Right atrium auricular region (tissue), 2 donors: Measurements from ENCODE around the gene FAM222B. TPM values are rescaled to one million over a fixed set of nuclear protein-coding genes. Genes with fewer than 3 reads are reported as not detected.

Source experiments
- DNase-seq: peaks from one replicate; pipeline ENCODE4 v3.0.0-alpha.2; 2019; ENCODE audit warnings: low spot score
- H3K27ac ChIP-seq, 2 donors: fragments of 200-600 bp; sonication (generic); 1 replicate in 1 of 2; 2 replicates in 1 of 2; pipeline ENCODE4 v1.5.1; 2016 to 2019
- H3K27me3 ChIP-seq, 2 donors: fragments of 200-600 bp; sonication (generic); one replicate each; pipeline versions ENCODE4 v1.5.1 to v1.6.0; 2017 to 2019
- H3K36me3 ChIP-seq: fragments of 200-600 bp; sonication (generic); one replicate; pipeline ENCODE4 v1.5.1; 2016
- H3K4me1 ChIP-seq, 2 donors: fragments of 200-600 bp; sonication (generic); one replicate each; pipeline versions ENCODE4 v1.5.1 to v1.6.0; 2017 to 2019
- H3K4me3 ChIP-seq, 2 donors: fragments of 200-600 bp; sonication (generic); 1 replicate in 1 of 2; 2 replicates in 1 of 2; pipeline ENCODE4 v1.5.1; 2017 to 2019; ENCODE audit warnings: mild to moderate bottlenecking in 1 of 2, moderate library complexity in 1 of 2
- H3K9me3 ChIP-seq, 2 donors: fragments of 200-600 bp; sonication (generic); one replicate each; pipeline ENCODE4 v1.5.1; 2019
- total RNA-seq, 2 donors: library from RNA; depleted of rRNA; stranded (reverse); fragments of >200 nt; gene quantifications; one replicate each; pipeline ENCODE4 v1.1.0, GENCODE V29; 2016
- TF ChIP-seq, protein P1 (sequence below), 2 donors: fragments of 200-600 bp; sonication (generic); IDR thresholded peaks; one replicate each; pipeline ENCODE4 v1.5.1; 2019; ENCODE audit warnings: antibody characterized with exemption in 2 of 2

Gene FAM222B, protein sequence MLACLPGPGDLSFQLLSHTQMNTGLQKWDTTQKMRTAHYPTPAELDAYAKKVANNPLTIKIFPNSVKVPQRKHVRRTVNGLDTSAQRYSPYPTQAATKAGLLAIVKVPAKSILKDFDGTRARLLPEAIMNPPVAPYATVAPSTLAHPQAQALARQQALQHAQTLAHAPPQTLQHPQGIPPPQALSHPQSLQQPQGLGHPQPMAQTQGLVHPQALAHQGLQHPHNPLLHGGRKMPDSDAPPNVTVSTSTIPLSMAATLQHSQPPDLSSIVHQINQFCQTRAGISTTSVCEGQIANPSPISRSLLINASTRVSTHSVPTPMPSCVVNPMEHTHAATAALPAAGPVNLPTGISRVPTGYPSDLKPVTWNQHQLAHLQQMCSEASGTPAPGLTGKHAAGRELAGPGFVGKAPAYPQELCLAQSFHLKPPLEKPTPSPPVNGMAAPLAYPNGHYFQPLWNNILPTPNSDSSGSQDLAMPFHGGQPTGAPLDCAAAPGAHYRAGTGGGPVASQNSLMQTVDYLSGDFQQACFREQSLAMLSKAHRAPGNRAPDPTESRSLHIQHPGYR
- 10 to 100 TPM; 26.5 to 30.0 TPM for total RNA-seq

DNA sequence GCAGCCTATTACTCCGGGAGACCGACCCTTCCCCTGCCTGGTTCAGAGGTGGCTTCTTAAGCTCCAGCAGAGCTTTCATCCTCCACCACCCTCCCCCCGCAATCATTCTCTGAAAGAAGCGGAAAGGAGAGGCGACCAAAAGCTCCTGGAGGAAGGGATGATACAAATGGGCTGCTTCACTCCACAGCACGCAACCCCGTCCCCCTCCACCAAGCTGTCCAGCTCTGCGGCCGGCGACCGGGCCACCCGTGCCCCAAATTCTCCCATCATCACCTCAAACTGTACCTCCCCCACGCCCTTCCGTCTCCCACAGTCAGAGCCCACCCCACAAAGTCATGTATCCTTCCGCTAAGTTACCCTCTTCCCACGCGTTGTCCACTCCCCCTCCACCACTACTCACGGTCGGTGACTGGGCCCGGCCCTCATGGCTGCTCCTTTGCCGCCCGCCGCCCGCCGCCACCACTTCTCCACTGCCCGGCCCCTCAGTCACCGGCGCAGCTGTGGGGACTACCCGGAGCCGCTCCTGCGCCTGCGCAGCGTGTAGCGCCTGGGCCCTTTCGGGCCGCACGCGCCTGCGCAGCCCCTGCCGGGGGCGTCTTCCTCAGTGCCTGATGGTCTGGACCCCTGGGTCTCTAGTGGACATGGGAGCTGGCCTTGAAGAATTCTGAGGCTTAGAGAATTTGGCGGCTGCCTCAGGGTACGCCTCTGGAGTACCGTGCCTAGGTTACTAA is at the start of gene FAM222B:
FAM222B (minus strand) TSS at position 509 of the 731 bp plus-strand sequence. CDS start 76,123 bp downstream, outside the sequence.
- no peaks in the 10 kb centered on the region for H3K36me3 ChIP-seq
- peaks cover 0 to 10% of the 10 kb centered on the region in 2 donors for H3K4me1 ChIP-seq
- peak; percentile 69 for DNase-seq
- peak within 1 kb of the TSS; percentile 60 to 77 for H3K27ac ChIP-seq
- no peaks in the 10 kb centered on the region for H3K9me3 ChIP-seq
- no peaks in the 10 kb centered on the region for H3K27me3 ChIP-seq
- TF ChIP-seq, protein P1, sequence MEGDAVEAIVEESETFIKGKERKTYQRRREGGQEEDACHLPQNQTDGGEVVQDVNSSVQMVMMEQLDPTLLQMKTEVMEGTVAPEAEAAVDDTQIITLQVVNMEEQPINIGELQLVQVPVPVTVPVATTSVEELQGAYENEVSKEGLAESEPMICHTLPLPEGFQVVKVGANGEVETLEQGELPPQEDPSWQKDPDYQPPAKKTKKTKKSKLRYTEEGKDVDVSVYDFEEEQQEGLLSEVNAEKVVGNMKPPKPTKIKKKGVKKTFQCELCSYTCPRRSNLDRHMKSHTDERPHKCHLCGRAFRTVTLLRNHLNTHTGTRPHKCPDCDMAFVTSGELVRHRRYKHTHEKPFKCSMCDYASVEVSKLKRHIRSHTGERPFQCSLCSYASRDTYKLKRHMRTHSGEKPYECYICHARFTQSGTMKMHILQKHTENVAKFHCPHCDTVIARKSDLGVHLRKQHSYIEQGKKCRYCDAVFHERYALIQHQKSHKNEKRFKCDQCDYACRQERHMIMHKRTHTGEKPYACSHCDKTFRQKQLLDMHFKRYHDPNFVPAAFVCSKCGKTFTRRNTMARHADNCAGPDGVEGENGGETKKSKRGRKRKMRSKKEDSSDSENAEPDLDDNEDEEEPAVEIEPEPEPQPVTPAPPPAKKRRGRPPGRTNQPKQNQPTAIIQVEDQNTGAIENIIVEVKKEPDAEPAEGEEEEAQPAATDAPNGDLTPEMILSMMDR (IDR thresholded peaks at IDR 0.05), result peak in 1 of 2 donors; percentile 28
- peak within 1 kb of the TSS; percentile 74 to 78 for H3K4me3 ChIP-seq

DNA sequence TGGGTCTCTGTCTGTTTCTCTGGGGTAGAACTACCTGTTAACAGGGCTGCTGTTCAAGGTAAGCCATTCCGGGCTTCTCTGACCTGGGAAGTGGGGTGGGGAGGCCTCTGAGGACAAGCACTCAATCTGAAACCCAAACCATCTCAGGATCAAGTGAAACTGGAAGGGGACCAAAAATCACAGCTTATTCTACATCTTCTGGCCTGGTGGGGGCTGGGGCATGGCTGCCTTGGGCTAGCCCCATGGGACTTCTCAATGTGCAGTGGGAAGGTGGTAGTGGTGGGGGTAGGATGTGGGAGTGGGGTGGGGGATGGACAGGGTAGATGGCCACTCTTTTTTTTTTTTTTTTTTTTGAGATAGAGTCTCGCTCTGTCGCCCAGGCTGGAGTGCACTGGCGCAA is 49.4 kb upstream of the FAM222B start:
- no peaks in the 10 kb centered on the region for H3K27me3 ChIP-seq
- DNase-seq, result no peak
- TF ChIP-seq, protein P1 (IDR thresholded peaks at IDR 0.05), result no peak
- H3K9me3 ChIP-seq, result no peaks in the 10 kb centered on the region
- H3K27ac ChIP-seq, result no peak overlapping the region
- H3K36me3 ChIP-seq, result no peaks in the 10 kb centered on the region
- H3K4me1 ChIP-seq, result peaks cover 0 to 50% of the 10 kb centered on the region in 2 donors
- H3K4me3 ChIP-seq, result no peak overlapping the region

DNA sequence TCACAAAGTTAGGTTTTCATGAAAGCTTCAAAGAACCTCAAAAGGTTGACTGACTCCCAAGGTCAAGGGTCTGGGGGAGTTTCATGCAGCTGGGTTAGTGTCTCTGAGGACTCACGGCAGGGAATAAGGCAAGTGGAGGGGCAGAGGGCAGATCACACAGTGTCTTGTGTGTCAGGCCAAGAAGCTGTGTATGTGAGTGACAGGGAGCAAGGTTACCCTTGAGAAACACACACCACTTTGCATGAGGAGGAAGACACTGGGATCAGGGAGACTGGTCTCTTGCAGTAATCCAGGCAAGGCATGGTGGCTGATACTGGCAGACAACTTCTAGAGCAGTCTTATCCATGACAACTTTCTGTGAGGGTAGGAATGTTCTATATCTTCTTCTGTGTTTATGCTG is 48.6 kb upstream of the FAM222B start:
- Histone ChIP-seq H3K36me3 (no peaks in the 10 kb centered on the region), H3K4me1 (peaks cover 0 to 42% of the 10 kb centered on the region in 2 donors), H3K4me3 (no peak overlapping the region), H3K9me3 (no peaks in the 10 kb centered on the region), H3K27ac (no peak overlapping the region), H3K27me3 (no peaks in the 10 kb centered on the region)
- no peak for DNase-seq
- TF ChIP-seq, protein P1 (IDR thresholded peaks at IDR 0.05), result no peak

DNA sequence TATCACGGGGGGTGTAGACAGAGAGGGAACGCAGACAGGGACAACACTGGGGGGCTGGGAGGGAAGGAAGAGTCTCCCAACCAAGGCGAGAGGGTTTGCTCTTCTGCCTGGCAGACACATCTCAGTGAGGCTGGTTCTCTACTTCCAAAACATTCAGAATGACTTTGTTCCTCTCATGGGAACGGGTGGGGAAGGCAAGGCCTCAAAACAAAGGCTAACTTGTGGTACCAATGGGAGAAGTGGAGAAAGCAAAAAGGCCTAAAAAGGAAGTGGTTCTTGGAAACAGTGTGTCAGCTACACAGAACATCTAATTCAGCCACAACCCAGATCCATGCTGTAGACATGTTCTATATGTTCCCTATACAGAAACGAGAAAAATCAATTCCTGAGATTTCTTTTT is 47.4 kb upstream of the FAM222B start:
- H3K27me3 ChIP-seq, result no peaks in the 10 kb centered on the region
- H3K27ac ChIP-seq, result no peak overlapping the region
- H3K4me1 ChIP-seq, result peaks cover 0 to 38% of the 10 kb centered on the region in 2 donors
- TF ChIP-seq, protein P1 (IDR thresholded peaks at IDR 0.05), result no peak
- H3K9me3 ChIP-seq, result no peaks in the 10 kb centered on the region
- peaks cover 6% of the 10 kb centered on the region for H3K36me3 ChIP-seq
- no peak overlapping the region for H3K4me3 ChIP-seq
- no peak for DNase-seq

DNA sequence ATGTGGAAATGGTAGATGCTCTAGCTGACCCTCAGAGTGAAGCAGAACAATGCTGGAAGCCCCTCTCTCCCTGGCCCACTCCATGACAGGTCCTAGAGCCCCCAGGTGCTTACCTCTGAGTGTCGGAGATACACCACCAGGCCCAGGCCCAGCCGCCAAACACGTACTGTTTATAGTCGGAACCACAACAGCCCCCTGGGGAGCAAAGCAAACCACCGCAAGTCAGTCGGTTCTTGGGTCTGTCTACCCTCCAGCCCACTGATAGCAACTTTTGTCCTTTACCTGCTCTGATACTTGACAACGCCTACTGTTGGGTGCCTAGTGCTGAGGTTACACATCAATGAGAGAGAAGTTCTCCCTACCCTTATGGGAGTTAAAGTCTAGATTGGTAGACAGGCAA is 46.2 kb upstream of the FAM222B start:
- H3K4me1 ChIP-seq, result peaks cover 0 to 32% of the 10 kb centered on the region in 2 donors
- no peaks in the 10 kb centered on the region for H3K27me3 ChIP-seq
- TF ChIP-seq, protein P1 (IDR thresholded peaks at IDR 0.05), result no peak
- DNase-seq, result no peak
- H3K9me3 ChIP-seq, result no peaks in the 10 kb centered on the region
- no peak overlapping the region for H3K27ac ChIP-seq
- H3K36me3 ChIP-seq, result peaks cover 18% of the 10 kb centered on the region
- H3K4me3 ChIP-seq, result no peak overlapping the region
